HEK293T (cell line): ENCODE data around the gene PRMT7.

Experiments
- CTCF ChIA-PET: fragments of 350-600 bp; formaldehyde crosslinking; extraction: SDS; loops from one replicate; lab custom pipeline; 2021; ENCODE audit warnings: antibody characterized with exemption, inconsistent platforms; lab: Yijun Ruan, JAX
- POLR2A ChIA-PET: fragments of 350-600 bp; formaldehyde crosslinking; extraction: SDS; loops from one replicate; lab custom pipeline; 2020; ENCODE audit warnings: antibody characterized with exemption, inconsistent platforms; lab: Yijun Ruan, JAX
- DNase-seq: peaks from one replicate; pipeline ENCODE4 v3.0.0; 2012; ENCODE audit warnings: mixed read lengths; ENCODE audit errors: extremely low spot score
- ARNT ChIP-seq: fragments of 450-650 bp; IDR thresholded peaks from 2 replicates; pipeline ENCODE4 v1.6.1; 2017; ENCODE audit warnings: mild to moderate bottlenecking
- BHLHE40 ChIP-seq: fragments of 450-650 bp; IDR thresholded peaks from 2 replicates; pipeline ENCODE4 v1.6.1; 2016; ENCODE audit warnings: mild to moderate bottlenecking, moderate library complexity, borderline replicate concordance
- CTBP1 ChIP-seq: fragments of 450-650 bp; IDR thresholded peaks from 2 replicates; pipeline ENCODE4 v1.6.1; 2016; ENCODE audit warnings: borderline replicate concordance
- ELF4 ChIP-seq: fragments of 450-650 bp; IDR thresholded peaks from 2 replicates; pipeline ENCODE4 v1.6.1; 2017; ENCODE audit warnings: antibody characterized with exemption
- FOXA1 ChIP-seq: fragments of 450-650 bp; IDR thresholded peaks from 2 replicates; pipeline ENCODE4 v1.6.1; 2016; ENCODE audit warnings: mild to moderate bottlenecking
- FOXK2 ChIP-seq: fragments of 450-650 bp; IDR thresholded peaks from 2 replicates; pipeline ENCODE4 v1.6.1; 2016; ENCODE audit warnings: mild to moderate bottlenecking
- FOXM1 ChIP-seq: fragments of 450-650 bp; IDR thresholded peaks from 2 replicates; pipeline ENCODE4 v1.6.1; 2017; ENCODE audit warnings: mild to moderate bottlenecking, borderline replicate concordance
- HDGF ChIP-seq: fragments of 450-650 bp; IDR thresholded peaks from 2 replicates; pipeline ENCODE4 v1.6.1; 2017; ENCODE audit warnings: antibody characterized with exemption, borderline replicate concordance
- L3MBTL2 ChIP-seq: fragments of 450-650 bp; conservative IDR thresholded peaks from 2 replicates; pipeline ENCODE4 v1.6.1; 2016; ENCODE audit warnings: mild to moderate bottlenecking
- LEF1 ChIP-seq: fragments of 450-650 bp; IDR thresholded peaks from 2 replicates; pipeline ENCODE4 v1.6.1; 2017; ENCODE audit warnings: mild to moderate bottlenecking, borderline replicate concordance
- NFRKB ChIP-seq: fragments of 450-650 bp; IDR thresholded peaks from 2 replicates; pipeline ENCODE4 v1.6.1; 2016; ENCODE audit warnings: mild to moderate bottlenecking, moderate library complexity
- SP1 ChIP-seq: fragments of 450-650 bp; IDR thresholded peaks from 2 replicates; pipeline ENCODE4 v1.6.1; 2017
- SUZ12 ChIP-seq: fragments of 450-650 bp; IDR thresholded peaks from 2 replicates; pipeline ENCODE4 v1.6.1; 2016; ENCODE audit warnings: mild to moderate bottlenecking
- TARDBP ChIP-seq: fragments of 450-650 bp; IDR thresholded peaks from 2 replicates; pipeline ENCODE4 v1.6.1; 2016
- ZNF384 ChIP-seq: fragments of 450-650 bp; IDR thresholded peaks from 2 replicates; pipeline ENCODE4 v1.6.1; 2016
- TF ChIP-seq, protein P1 (sequence below): fragments of 450-650 bp; IDR thresholded peaks from 2 replicates; pipeline ENCODE4 v1.6.1; 2016

PRMT7 gene

DNA sequence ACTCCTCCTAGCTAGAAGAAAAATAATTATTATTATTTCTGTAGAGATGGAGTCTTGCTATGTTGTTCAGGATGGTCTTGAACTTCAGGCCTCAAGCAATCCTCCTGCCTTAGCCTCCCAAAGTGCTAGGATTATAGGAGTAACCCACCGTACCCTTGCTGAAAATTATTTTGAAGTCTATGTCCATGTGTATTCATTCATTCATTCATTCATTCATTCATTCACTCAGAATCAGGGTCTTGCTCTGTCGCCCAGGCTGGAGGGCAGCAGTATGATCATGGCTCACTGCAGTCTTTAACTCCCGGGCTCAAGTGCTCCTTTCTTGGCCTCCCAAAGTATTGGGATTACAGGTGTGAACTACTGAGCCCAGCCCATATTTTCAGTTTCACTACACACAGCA lies 4.2 kb upstream of the PRMT7 start:
- ChIA-PET POLR2A (no interaction called here), CTCF (no interaction called here)
- DNase-seq: no peak
- no peak for TF ChIP-seq LEF1
- no peak for TF ChIP-seq TARDBP
- no peak for TF ChIP-seq BHLHE40
- no peak for TF ChIP-seq L3MBTL2
- no peak for TF ChIP-seq HDGF
- TF ChIP-seq ELF4: no peak
- no peak for TF ChIP-seq FOXA1
- TF ChIP-seq SP1: no peak
- TF ChIP-seq SUZ12: no peak
- TF ChIP-seq ARNT: no peak
- no peak for TF ChIP-seq FOXM1
- TF ChIP-seq FOXK2: no peak
- TF ChIP-seq ZNF384: no peak

DNA sequence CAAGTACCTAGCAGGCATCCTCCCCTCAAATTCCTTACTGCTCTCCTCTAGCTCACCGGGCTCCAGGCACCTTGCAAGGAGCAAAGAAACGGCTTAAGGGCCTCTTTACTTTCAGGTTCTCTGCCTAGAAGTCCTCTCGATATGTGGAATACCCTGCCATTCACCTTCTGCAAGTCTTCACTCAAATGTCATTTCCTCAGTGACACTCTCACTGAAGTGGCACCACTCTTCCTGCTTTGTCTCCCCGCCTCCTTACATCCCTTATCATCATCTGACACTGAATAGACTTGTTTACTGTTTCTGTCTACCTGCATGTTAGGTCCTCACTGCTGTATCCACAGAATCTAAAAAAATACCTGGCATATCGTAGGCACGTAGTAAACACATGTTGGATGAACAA lies 1.0 kb upstream of the PRMT7 start:
- ChIA-PET CTCF (no interaction called here), POLR2A (no interaction called here)
- TF ChIP-seq FOXA1: no peak
- TF ChIP-seq BHLHE40: no peak
- TF ChIP-seq SUZ12: no peak
- TF ChIP-seq ARNT: no peak
- TF ChIP-seq TARDBP: no peak
- TF ChIP-seq HDGF: no peak
- no peak for TF ChIP-seq CTBP1
- no peak for TF ChIP-seq NFRKB
- no peak for TF ChIP-seq FOXK2
- TF ChIP-seq L3MBTL2: no peak
- TF ChIP-seq SP1: no peak
- TF ChIP-seq ZNF384: no peak
- no peak for TF ChIP-seq ELF4
- TF ChIP-seq, protein P1, sequence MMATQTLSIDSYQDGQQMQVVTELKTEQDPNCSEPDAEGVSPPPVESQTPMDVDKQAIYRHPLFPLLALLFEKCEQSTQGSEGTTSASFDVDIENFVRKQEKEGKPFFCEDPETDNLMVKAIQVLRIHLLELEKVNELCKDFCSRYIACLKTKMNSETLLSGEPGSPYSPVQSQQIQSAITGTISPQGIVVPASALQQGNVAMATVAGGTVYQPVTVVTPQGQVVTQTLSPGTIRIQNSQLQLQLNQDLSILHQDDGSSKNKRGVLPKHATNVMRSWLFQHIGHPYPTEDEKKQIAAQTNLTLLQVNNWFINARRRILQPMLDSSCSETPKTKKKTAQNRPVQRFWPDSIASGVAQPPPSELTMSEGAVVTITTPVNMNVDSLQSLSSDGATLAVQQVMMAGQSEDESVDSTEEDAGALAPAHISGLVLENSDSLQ: no peak
- TF ChIP-seq FOXM1: no peak
- TF ChIP-seq LEF1: no peak
- no peak for DNase-seq

DNA sequence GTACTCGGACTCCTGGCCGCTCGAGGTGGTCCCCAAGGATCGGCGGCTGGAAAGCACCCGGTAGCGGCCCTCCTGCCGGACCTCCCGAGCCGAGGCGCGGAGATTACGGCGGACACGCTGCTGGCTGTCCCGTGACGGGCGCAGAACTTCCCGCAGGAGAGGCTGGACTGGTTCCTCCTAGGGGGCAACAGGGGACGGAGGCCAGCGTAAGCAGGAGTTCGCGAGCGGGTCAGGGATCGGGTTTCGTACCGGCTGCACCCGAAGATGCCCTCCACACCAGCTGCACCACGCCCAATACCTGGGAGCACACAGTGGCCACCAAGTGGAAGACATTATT lies 414 bp upstream of the PRMT7 start:
- no peak for DNase-seq
- TF ChIP-seq ZNF384: no peak
- TF ChIP-seq SUZ12: no peak
- no peak for TF ChIP-seq NFRKB
- no peak for TF ChIP-seq LEF1
- POLR2A ChIA-PET: interaction anchor here (0.5 to 2.4 kb wide), 20 partner anchors 8 to 782 kb away, joined by 3 to 35 read pairs (median 7); partner anchors contain the start of genes ESRP2, RIPOR1 and SLC7A6
- CTCF ChIA-PET: interaction anchor here (0.5 to 2.0 kb wide), 4 partner anchors 19 to 53 kb away, joined by 3 to 8 read pairs (median 4); partner anchors contain the start of gene SLC7A6

DNA sequence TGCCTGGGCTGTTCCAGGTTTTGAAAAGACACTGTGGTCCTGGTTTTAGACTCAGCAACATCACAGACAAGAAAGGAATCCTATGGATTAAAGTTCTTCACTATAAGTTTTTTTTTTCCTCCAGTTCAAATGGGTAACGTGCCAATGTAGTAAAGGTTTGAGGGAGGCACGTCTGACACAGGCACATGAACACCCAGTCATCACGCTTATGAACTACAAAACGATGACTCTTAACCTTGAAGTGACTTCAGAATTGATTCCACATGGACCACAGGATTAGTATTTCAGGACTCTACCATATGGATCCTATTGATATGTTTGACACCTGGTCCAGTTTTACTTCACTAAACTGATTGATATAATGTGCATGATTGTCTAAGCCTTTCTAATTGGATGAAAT lies 2.3 kb downstream of the PRMT7 start:
- ChIA-PET CTCF (no interaction called here), POLR2A (no interaction called here)
- DNase-seq: no peak
- no peak for TF ChIP-seq CTBP1
- no peak for TF ChIP-seq BHLHE40
- TF ChIP-seq ELF4: no peak
- no peak for TF ChIP-seq FOXK2
- TF ChIP-seq, protein P1: no peak

DNA sequence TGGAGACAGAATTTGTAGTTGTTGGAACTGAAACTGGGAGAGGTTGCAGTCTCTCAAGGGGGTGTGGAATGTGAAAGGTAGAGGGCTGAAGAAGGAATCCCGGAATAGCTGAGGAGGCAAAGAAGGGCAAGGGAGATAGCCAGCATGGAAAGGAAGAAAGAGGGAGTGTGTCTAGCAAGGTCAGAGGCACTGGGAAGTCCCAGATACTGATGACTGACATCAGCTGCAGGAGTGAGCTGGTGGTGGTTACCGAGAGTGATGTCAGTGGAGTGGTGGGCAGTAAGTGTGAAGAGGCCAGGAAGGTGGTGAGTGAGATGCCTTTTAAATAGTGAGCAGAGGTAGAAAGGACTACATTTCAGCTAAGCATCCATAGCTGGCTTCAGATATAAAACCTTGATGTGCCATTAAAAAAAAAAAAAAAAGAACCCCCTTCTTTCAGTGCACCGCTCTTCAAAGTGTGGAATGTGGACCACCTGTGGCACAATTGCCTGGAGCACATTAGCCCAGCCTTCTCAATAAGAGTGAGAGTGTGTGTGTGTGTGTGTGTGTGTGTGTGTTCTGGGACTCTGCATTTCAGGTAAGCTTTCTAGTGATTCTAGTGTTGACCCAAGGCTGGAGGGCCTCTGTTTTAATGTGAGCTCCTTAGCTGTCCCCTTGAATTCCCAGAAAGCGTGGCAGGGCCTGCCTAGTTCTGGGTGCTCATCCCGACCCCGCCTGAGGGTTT lies 8.5 kb downstream of the PRMT7 start:
- POLR2A ChIA-PET: interaction anchor here (2.4 kb wide), 1 partner anchor 8 kb away, joined by 10 read pairs; the partner anchor contains the start of genes PRMT7 and SLC7A6OS
- DNase-seq: no peak
- CTCF ChIA-PET: no interaction called here
- TF ChIP-seq ZNF384: no peak
- TF ChIP-seq TARDBP: no peak
- TF ChIP-seq ELF4: no peak
- no peak for TF ChIP-seq CTBP1
- no peak for TF ChIP-seq FOXM1
- no peak for TF ChIP-seq SP1
- no peak for TF ChIP-seq HDGF
- no peak for TF ChIP-seq ARNT
- TF ChIP-seq FOXA1: no peak
- no peak for TF ChIP-seq LEF1
- no peak for TF ChIP-seq NFRKB

DNA sequence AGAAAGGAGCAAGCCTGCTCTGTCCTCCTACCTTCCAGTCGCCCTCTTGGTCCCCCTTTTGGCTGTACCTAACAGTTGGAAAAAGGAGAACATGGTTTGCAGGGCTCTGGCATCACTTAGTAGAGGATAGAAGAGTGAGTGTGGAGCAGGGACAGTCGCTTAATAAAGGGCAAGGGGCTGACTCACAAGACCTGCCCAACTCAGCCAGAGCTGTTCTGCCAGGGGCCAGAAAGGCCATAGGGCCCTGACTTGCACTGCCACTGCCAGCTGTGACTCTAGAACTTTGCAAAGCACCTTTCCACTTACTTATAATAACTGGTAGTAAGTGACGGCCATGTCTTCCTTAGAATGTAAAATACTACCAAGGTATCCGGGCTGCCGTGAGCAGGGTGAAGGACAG lies 13.5 kb downstream of the PRMT7 start:
- DNase-seq: no peak
- TF ChIP-seq TARDBP (no peak), BHLHE40 (no peak), NFRKB (no peak), SUZ12 (no peak), SP1 (no peak), FOXA1 (no peak), FOXM1 (no peak), ARNT (no peak), ZNF384 (no peak), FOXK2 (no peak), ELF4 (no peak), HDGF (no peak), L3MBTL2 (no peak), CTBP1 (no peak), LEF1 (no peak)
- TF ChIP-seq, protein P1: no peak
- ChIA-PET CTCF (interaction anchor here (1.9 kb wide), 1 partner anchor 60 kb away, joined by 5 read pairs; the partner anchor contains the start of gene SLC7A6), POLR2A (interaction anchor here (1.1 to 4.8 kb wide), 3 partner anchors 10 to 61 kb away, joined by 3 to 31 read pairs (median 5); partner anchors contain the start of genes PRMT7, SLC7A6 and SLC7A6OS)
